Right lobe of liver (tissue), 6 donors: ENCODE measurements around the gene SDK1. TPM values are rescaled to one million over a fixed set of nuclear protein-coding genes. Genes with fewer than 3 reads are reported as not detected.
"Not testable (repeated sequence)": the region's sequence is repeated elsewhere in the genome, so short reads cannot be mapped to it uniquely, and the experiment has no call there.

ENCODE experiments used
- ATAC-seq, 4 donors: fragments of 200-7000 bp; cut with Tn5 transposase; one replicate each; pipeline ENCODE4 v1.9.1; 2020; ENCODE audit warnings: mild to moderate bottlenecking in 4 of 4, moderate library complexity in 4 of 4
- DNase-seq, 3 donors: peaks; one replicate each; pipeline ENCODE4 v3.0.0-alpha.2; 2020
- H3K27ac ChIP-seq, 3 donors: fragments of 200-600 bp; one replicate each; pipeline ENCODE4 v1.8.0; 2022
- H3K27me3 ChIP-seq, 2 donors: fragments of 200-600 bp; one replicate each; pipeline ENCODE4 v1.8.0; 2022
- H3K36me3 ChIP-seq, 4 donors: fragments of 200-600 bp; sonication (generic) in 1 of 4; one replicate each; pipeline versions ENCODE4 v1.5.1 to v1.8.0; 2017 to 2022; ENCODE audit warnings: control low read depth in 1 of 4
- H3K4me1 ChIP-seq, 4 donors: fragments of 200-600 bp; sonication (generic) in 1 of 4; one replicate each; pipeline versions ENCODE4 v1.5.1 to v1.8.0; 2017 to 2022; ENCODE audit warnings: control low read depth in 1 of 4
- H3K4me3 ChIP-seq, 3 donors: fragments of 200-600 bp; one replicate each; pipeline ENCODE4 v1.8.0; 2022
- H3K9me3 ChIP-seq, 4 donors: fragments of 200-600 bp; sonication (generic) in 1 of 4; one replicate each; pipeline versions ENCODE4 v1.5.1 to v1.8.0; 2017 to 2022; ENCODE audit warnings: control low read depth in 1 of 4
- POLR2A ChIP-seq: fragments of 450-650 bp; IDR thresholded peaks from one replicate; pipeline ENCODE4 v1.6.1; 2017; ENCODE audit warnings: antibody characterized with exemption, mild to moderate bottlenecking
- WGBS: methylation state at CpG from one replicate; pipeline ENCODE4 v1.1.6; 2018; ENCODE audit warnings: low coverage, low lambda C conversion rate; ENCODE audit not compliant: insufficient coverage; ENCODE audit errors: missing lambda C conversion rate; 5-methylcytosine and 5-hydroxymethylcytosine counted together
- intact Hi-C, 2 donors: fragments of 100-400 bp; cut with DNase I; formaldehyde crosslinking; loops; one replicate each; pipeline versions ENCODE4 v1.11.2 to v1.14.1; 2022
- total RNA-seq, 6 experiments: library from RNA; depleted of rRNA in 2 of 6; stranded (reverse); fragments of >200 nt in 2 of 6; fragmentation: NEBNext Ultra II Directional in 3 of 6; extraction: Animal tissue kit (Norgen Biotek cat#: 25700) in 3 of 6; gene quantifications; one replicate each; pipeline versions ENCODE4 v1.1.0 to v1.2.4, GENCODE V29; 2016 to 2023
- TF ChIP-seq, protein P1 (sequence below), 4 donors: fragments of 200-600 bp in 3 of 4; fragments of 450-650 bp in 1 of 4; IDR thresholded peaks; one replicate each; pipeline versions ENCODE4 v1.5.1 to v1.8.0; 2016 to 2022; ENCODE audit warnings: antibody characterized with exemption in 4 of 4, mild to moderate bottlenecking in 2 of 4
- donor health status: DM: no; HTN: yes; CAD: no.
- donor health status: DM: no; HTN: no; CAD: no.
- donor health status: DM: no; HTN: no; CAD: no.
- donor health status: DM: no; HTN: yes; CAD: no.
- donor health status: DM: no; HTN: yes; CAD: no.

The SDK1 gene
- total RNA-seq, 6 experiments from 2014 or later, result 0.07 to 1.4 (median 0.65) TPM

- no peak for DNase-seq
- Histone ChIP-seq H3K27me3 (no peaks in the 10 kb centered on the region), H3K36me3 (no peaks in the 10 kb centered on the region), H3K27ac (no peak overlapping the region), H3K9me3 (no peaks in the 10 kb centered on the region), H3K4me1 (no peaks in the 10 kb centered on the region), H3K4me3 (no peak overlapping the region)
- WGBS, result 42% methylated on average over 2 of the region's 2 CpGs
- ATAC-seq, result no peak
- intact Hi-C loops, result no loop called here
- TF ChIP-seq, protein P1, sequence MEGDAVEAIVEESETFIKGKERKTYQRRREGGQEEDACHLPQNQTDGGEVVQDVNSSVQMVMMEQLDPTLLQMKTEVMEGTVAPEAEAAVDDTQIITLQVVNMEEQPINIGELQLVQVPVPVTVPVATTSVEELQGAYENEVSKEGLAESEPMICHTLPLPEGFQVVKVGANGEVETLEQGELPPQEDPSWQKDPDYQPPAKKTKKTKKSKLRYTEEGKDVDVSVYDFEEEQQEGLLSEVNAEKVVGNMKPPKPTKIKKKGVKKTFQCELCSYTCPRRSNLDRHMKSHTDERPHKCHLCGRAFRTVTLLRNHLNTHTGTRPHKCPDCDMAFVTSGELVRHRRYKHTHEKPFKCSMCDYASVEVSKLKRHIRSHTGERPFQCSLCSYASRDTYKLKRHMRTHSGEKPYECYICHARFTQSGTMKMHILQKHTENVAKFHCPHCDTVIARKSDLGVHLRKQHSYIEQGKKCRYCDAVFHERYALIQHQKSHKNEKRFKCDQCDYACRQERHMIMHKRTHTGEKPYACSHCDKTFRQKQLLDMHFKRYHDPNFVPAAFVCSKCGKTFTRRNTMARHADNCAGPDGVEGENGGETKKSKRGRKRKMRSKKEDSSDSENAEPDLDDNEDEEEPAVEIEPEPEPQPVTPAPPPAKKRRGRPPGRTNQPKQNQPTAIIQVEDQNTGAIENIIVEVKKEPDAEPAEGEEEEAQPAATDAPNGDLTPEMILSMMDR (IDR thresholded peaks at IDR 0.05), result no peak
- TF ChIP-seq POLR2A, result no peak
Observed at GRCh38 chr7:3747467-3747866, 446.4 kb downstream of the SDK1 start.

GRCh38 chr7:3748389-3748788 lies 447.3 kb downstream of the SDK1 start:
- no peak for TF ChIP-seq POLR2A
- TF ChIP-seq, protein P1 (IDR thresholded peaks at IDR 0.05), result no peak
- intact Hi-C loops, result no loop called here
- no peak for ATAC-seq
- Histone ChIP-seq H3K9me3 (no peaks in the 10 kb centered on the region), H3K4me3 (no peak overlapping the region), H3K4me1 (no peaks in the 10 kb centered on the region), H3K27me3 (no peaks in the 10 kb centered on the region), H3K36me3 (no peaks in the 10 kb centered on the region), H3K27ac (no peak overlapping the region)
- 64% methylated on average over 2 of the region's 2 CpGs for WGBS
- DNase-seq, result no peak

GRCh38 chr7:3753868-3754267 lies 452.8 kb downstream of the SDK1 start:
- DNase-seq (no peak), ATAC-seq (no peak)
- Histone ChIP-seq H3K27me3 (no peaks in the 10 kb centered on the region), H3K4me1 (no peaks in the 10 kb centered on the region), H3K27ac (no peak overlapping the region), H3K9me3 (no peaks in the 10 kb centered on the region), H3K4me3 (no peak overlapping the region), H3K36me3 (no peaks in the 10 kb centered on the region)
- intact Hi-C loops, result no loop called here
- 57% methylated on average over 1 of the region's 1 CpG for WGBS
- TF ChIP-seq, protein P1 (IDR thresholded peaks at IDR 0.05), result no peak
- no peak for TF ChIP-seq POLR2A

- H3K27me3 ChIP-seq, result no peaks in the 10 kb centered on the region
- no peak overlapping the region for H3K4me3 ChIP-seq
- no peaks in the 10 kb centered on the region for H3K9me3 ChIP-seq
- H3K27ac ChIP-seq, result no peak overlapping the region
- WGBS, result 34% methylated on average over 14 of the region's 15 CpGs
- H3K36me3 ChIP-seq, result no peaks in the 10 kb centered on the region
- intact Hi-C loops, result no loop called here
- TF ChIP-seq POLR2A, result no peak
- TF ChIP-seq, protein P1 (IDR thresholded peaks at IDR 0.05), result no peak
- DNase-seq, result no peak
- H3K4me1 ChIP-seq, result no peaks in the 10 kb centered on the region
- peak in 1 of 4 donors; percentile 25 for ATAC-seq
Observed at GRCh38 chr7:3754493-3755341, 453.7 kb downstream of the SDK1 start.

DNA sequence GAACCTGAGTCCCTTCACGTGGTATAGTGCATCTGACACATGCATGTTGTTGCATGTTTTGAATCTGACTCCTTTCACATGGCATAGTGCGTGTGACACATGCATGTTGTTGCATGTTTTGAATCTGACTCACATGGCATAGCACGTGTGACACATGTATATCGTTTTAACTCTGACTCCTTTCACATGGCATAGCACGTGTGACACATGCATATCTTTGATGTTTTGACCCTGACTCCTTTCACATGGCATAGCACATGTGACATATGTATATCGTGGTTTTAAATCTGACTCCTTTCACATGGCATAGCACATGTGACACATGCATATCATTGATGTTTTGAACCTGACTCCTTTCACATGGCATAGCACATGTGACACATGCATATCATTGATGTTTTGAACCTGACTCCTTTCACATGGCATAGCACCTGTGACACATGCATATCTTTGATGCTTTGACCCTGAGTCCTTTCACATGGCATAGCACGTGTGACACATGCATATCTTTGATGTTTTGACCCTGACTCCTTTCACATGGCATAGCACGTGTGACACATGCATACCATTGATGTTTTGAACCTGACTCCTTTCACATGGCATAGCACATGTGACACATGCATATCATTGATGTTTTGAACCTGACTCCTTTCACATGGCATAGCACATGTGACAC lies 454.9 kb downstream of the SDK1 start:
- WGBS, result 65% methylated on average over 8 of the region's 8 CpGs
- H3K27me3 ChIP-seq, H3K4me3 ChIP-seq, DNase-seq, H3K27ac ChIP-seq, H3K9me3 ChIP-seq, H3K4me1 ChIP-seq, H3K36me3 ChIP-seq, intact Hi-C loops, ATAC-seq: not testable (repeated sequence)
